ENCODE data around the gene TMEM200A.
"Not testable (repeated sequence)": the region's sequence is repeated elsewhere in the genome, so short reads cannot be mapped to it uniquely, and the experiment has no call there.

TMEM200A gene

GRCh38 chr6:130365166-130366106 is at the start of gene TMEM200A:
Gene TMEM200A (plus strand): TSS chr6:130366017. CDS start chr6:130440423, 74,406 bp downstream.
- DNase-seq (ENCODE audit: low spot score) = no peak

- no peak for DNase-seq (ENCODE audit: low spot score)
Observed at GRCh38 chr6:130320908-130321307, 44.9 kb upstream of the TMEM200A start.

GRCh38 chr6:130322673-130323268 is 43.0 kb upstream of the TMEM200A start:
- peak; percentile 37 for DNase-seq (ENCODE audit: low spot score)

GRCh38 chr6:130324657-130325056 is 41.2 kb upstream of the TMEM200A start:
- DNase-seq (ENCODE audit: low spot score) = no peak

- no peak for DNase-seq (ENCODE audit: low spot score)
Observed at GRCh38 chr6:130326496-130326895, 39.3 kb upstream of the TMEM200A start.

GRCh38 chr6:130337534-130337933 is 28.3 kb upstream of the TMEM200A start:
- DNase-seq (ENCODE audit: low spot score) = no peak

- not testable (repeated sequence) for DNase-seq (ENCODE audit: low spot score)
Observed at GRCh38 chr6:130346324-130346723, 19.5 kb upstream of the TMEM200A start.

- DNase-seq (ENCODE audit: low spot score) = no peak
Observed at GRCh38 chr6:130354322-130354721, 11.5 kb upstream of the TMEM200A start.

- DNase-seq (ENCODE audit: low spot score) = no peak
Observed at GRCh38 chr6:130355572-130355971, 10.2 kb upstream of the TMEM200A start.

- DNase-seq (ENCODE audit: low spot score) = no peak
Observed at GRCh38 chr6:130357436-130357835, 8.4 kb upstream of the TMEM200A start.

GRCh38 chr6:130359736-130360135 is 6.1 kb upstream of the TMEM200A start:
- no peak for DNase-seq (ENCODE audit: low spot score)

GRCh38 chr6:130362128-130362527 is 3.7 kb upstream of the TMEM200A start:
- no peak for DNase-seq (ENCODE audit: low spot score)

GRCh38 chr6:130364224-130364780 is 1.5 kb upstream of the TMEM200A start:
- no peak for DNase-seq (ENCODE audit: low spot score)

GRCh38 chr6:130366107-130367005 is 539 bp downstream of the TMEM200A start:
- DNase-seq (ENCODE audit: low spot score) = no peak

- DNase-seq (ENCODE audit: low spot score) = no peak
Observed at GRCh38 chr6:130367767-130368166, 1.9 kb downstream of the TMEM200A start.

- DNase-seq (ENCODE audit: low spot score) = no peak
Observed at GRCh38 chr6:130368576-130368975, 2.8 kb downstream of the TMEM200A start.

- DNase-seq (ENCODE audit: low spot score) = no peak
Observed at GRCh38 chr6:130369831-130370230, 4.0 kb downstream of the TMEM200A start.

GRCh38 chr6:130371921-130372420 is 6.2 kb downstream of the TMEM200A start:
- DNase-seq (ENCODE audit: low spot score) = no peak

- DNase-seq (ENCODE audit: low spot score) = no peak
Observed at GRCh38 chr6:130372786-130373185, 7.0 kb downstream of the TMEM200A start.

GRCh38 chr6:130373992-130374391 is 8.2 kb downstream of the TMEM200A start:
- no peak for DNase-seq (ENCODE audit: low spot score)

- no peak for DNase-seq (ENCODE audit: low spot score)
Observed at GRCh38 chr6:130376936-130377335, 11.1 kb downstream of the TMEM200A start.

- DNase-seq (ENCODE audit: low spot score) = no peak
Observed at GRCh38 chr6:130377371-130377770, 11.6 kb downstream of the TMEM200A start.
